HG03060 (cell line): ENCODE measurements around the gene TMEM117.

Experiments used
- ATAC-seq: cut with Tn5 transposase; IDR thresholded peaks from one replicate; pipeline ENCODE4 v1.9.1; 2021; ENCODE audit warnings: low read depth, moderate number of reproducible peaks; ENCODE audit not compliant: unreplicated experiment

TMEM117 gene

GRCh38 chr12:44258246-44258645 lies 422.4 kb downstream of the TMEM117 start:
- ATAC-seq: no peak

- no peak for ATAC-seq
These were observed 424.0 kb downstream of the TMEM117 start for GRCh38 chr12:44259890-44260289.

GRCh38 chr12:44260581-44260980 lies 424.7 kb downstream of the TMEM117 start:
- no peak for ATAC-seq

- no peak for ATAC-seq
These were observed 449.6 kb downstream of the TMEM117 start for GRCh38 chr12:44285321-44285960.

- peak; percentile 60 for ATAC-seq
These were observed 450.5 kb downstream of the TMEM117 start for GRCh38 chr12:44286336-44286735.

- no peak for ATAC-seq
These were observed 451.1 kb downstream of the TMEM117 start for GRCh38 chr12:44286821-44287505.

- no peak for ATAC-seq
These were observed 451.7 kb downstream of the TMEM117 start for GRCh38 chr12:44287545-44287944.

GRCh38 chr12:44294649-44295048 lies 458.8 kb downstream of the TMEM117 start:
- peak; percentile 90 for ATAC-seq

- ATAC-seq: no peak
These were observed 460.2 kb downstream of the TMEM117 start for GRCh38 chr12:44295958-44296623.

- ATAC-seq: no peak
These were observed 460.8 kb downstream of the TMEM117 start for GRCh38 chr12:44296624-44297197.

- ATAC-seq: no peak
These were observed 463.6 kb downstream of the TMEM117 start for GRCh38 chr12:44299524-44299923.

GRCh38 chr12:44307506-44308168 lies 471.8 kb downstream of the TMEM117 start:
- ATAC-seq: no peak

- no peak for ATAC-seq
These were observed 477.3 kb downstream of the TMEM117 start for GRCh38 chr12:44313188-44313587.

- no peak for ATAC-seq
These were observed 478.2 kb downstream of the TMEM117 start for GRCh38 chr12:44314007-44314500.

GRCh38 chr12:44317651-44318126 lies 481.8 kb downstream of the TMEM117 start:
- ATAC-seq: peak; percentile 60

- ATAC-seq: no peak
These were observed 495.4 kb downstream of the TMEM117 start for GRCh38 chr12:44331269-44331668.

GRCh38 chr12:44334347-44334746 lies 498.5 kb downstream of the TMEM117 start:
- no peak for ATAC-seq

GRCh38 chr12:44335030-44335429 lies 499.1 kb downstream of the TMEM117 start:
- ATAC-seq: no peak

GRCh38 chr12:44336577-44336976 lies 500.7 kb downstream of the TMEM117 start:
- ATAC-seq: no peak

GRCh38 chr12:44342371-44342770 lies 506.5 kb downstream of the TMEM117 start:
- no peak for ATAC-seq
